ENCODE measurements around the gene TRAPPC5.
A peak's percentile ranks its signal among the peaks of the same experiment; 100 is the strongest.

Gene TRAPPC5

GRCh38 chr19:7701049-7701653 is 20.5 kb downstream of the TRAPPC5 start:
- no peak for DNase-seq (ENCODE audit: low spot score in 2 of 2)
- Mint-ChIP-seq H3K27me3 (peaks cover 30% of the 10 kb centered on the region), H3K4me3 (no peak overlapping the region), H3K9me3 (no peaks in the 10 kb centered on the region), H3K36me3 (ENCODE audit: insufficient read depth) (peaks cover 2% of the 10 kb centered on the region), H3K27ac (ENCODE audit: low read depth) (no peak overlapping the region), H3K4me1 (peaks cover 21% of the 10 kb centered on the region)
- ATAC-seq (replicated peaks; ENCODE audit: extremely low read depth, poor library complexity, severe bottlenecking): no peak

DNA sequence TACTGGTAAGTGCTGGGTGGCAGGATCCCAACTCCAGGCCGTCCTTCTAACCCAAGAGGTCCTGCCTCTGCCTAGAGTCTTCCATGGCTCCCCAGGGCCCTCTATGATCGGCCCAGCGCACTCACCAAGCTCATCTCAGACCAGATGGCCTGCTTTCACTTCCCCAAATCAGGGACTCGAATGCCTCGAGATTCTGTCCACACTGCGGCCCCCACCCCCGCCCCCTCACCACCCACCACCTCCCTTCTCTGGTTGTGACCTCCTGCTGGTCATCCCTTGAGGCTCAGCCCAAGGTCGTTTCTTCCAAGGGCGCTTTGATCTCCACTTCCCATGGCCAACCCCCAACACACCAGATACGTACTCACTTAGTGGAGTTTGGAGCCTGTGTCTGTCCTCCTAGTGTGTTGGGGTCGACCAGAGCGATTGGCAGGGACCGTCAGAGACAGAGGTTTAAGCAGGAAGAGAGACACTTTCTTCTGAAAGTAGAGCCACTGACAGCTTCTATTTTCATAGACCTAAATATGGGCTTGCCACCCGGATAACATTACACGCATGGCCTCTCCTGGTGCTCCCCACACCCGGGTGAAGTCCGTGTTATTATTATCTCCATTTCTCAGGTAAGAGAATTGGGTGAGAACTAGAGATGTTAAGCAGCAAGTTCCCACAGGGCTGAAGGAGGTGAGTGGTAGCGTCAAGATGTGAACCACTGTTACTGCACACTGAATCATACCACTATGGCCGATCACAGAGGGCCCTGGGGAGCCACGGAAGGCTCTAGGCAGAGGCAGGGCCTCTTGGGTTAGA is 21.2 kb downstream of the TRAPPC5 start, which contains the start of gene FCER2:
FCER2 (minus strand) TSS at position 478 of the 804 bp plus-strand sequence. CDS start 2,371 bp downstream, outside the sequence.
- DNase-seq (ENCODE audit: low spot score in 2 of 2): no peak
- peaks cover 2% of the 10 kb centered on the region for H3K36me3 Mint-ChIP-seq (ENCODE audit: insufficient read depth)
- peaks cover 30% of the 10 kb centered on the region for H3K27me3 Mint-ChIP-seq
- H3K4me3 Mint-ChIP-seq: no peak within 1 kb of the TSS
- H3K4me1 Mint-ChIP-seq: peaks cover 28% of the 10 kb centered on the region
- ATAC-seq (replicated peaks; ENCODE audit: extremely low read depth, poor library complexity, severe bottlenecking): no peak
- no peaks in the 10 kb centered on the region for H3K9me3 Mint-ChIP-seq
- peak within 1 kb of the TSS; percentile 49 for H3K27ac Mint-ChIP-seq (ENCODE audit: low read depth)

DNA sequence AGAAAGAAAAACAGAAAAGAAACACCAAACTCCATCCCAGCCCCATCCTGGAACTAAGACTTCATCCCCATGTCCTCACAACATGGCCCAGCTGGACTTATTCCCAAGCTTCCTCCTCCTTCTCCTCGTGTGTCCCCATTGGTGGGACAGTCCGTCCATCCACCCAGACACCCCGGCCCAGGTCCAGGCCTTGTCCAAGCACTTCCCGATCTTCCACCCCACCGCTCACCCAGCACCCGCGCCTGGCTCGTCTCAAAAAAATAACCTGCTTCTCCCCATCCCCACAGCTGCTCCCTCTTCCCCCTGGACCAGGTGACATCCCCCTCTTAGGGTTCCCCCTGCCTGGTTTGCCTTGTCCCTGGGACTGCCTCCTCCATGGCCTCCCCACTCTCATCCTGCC is 22.7 kb downstream of the TRAPPC5 start:
- DNase-seq (ENCODE audit: low spot score in 2 of 2) (no peak), ATAC-seq (replicated peaks; ENCODE audit: extremely low read depth, poor library complexity, severe bottlenecking) (no peak)
- no peaks in the 10 kb centered on the region for H3K9me3 Mint-ChIP-seq
- no peak overlapping the region for H3K27ac Mint-ChIP-seq (ENCODE audit: low read depth)
- H3K27me3 Mint-ChIP-seq: peaks cover 20% of the 10 kb centered on the region
- H3K4me1 Mint-ChIP-seq: peaks cover 32% of the 10 kb centered on the region
- no peak overlapping the region for H3K4me3 Mint-ChIP-seq
- H3K36me3 Mint-ChIP-seq (ENCODE audit: insufficient read depth): peaks cover 2% of the 10 kb centered on the region

GRCh38 chr19:7704280-7705060 is 23.8 kb downstream of the TRAPPC5 start:
- Mint-ChIP-seq H3K4me1 (peaks cover 30% of the 10 kb centered on the region), H3K27ac (ENCODE audit: low read depth) (no peak overlapping the region), H3K4me3 (no peak overlapping the region), H3K36me3 (ENCODE audit: insufficient read depth) (peaks cover 2% of the 10 kb centered on the region), H3K27me3 (peaks cover 8% of the 10 kb centered on the region), H3K9me3 (no peaks in the 10 kb centered on the region)
- no peak for DNase-seq (ENCODE audit: low spot score in 2 of 2)
- ATAC-seq (replicated peaks; ENCODE audit: extremely low read depth, poor library complexity, severe bottlenecking): no peak

- H3K27ac Mint-ChIP-seq (ENCODE audit: low read depth): peak overlapping the region; percentile 93
- no peaks in the 10 kb centered on the region for H3K27me3 Mint-ChIP-seq
- H3K4me1 Mint-ChIP-seq: peaks cover 26% of the 10 kb centered on the region
- peak overlapping the region; percentile 58 for H3K4me3 Mint-ChIP-seq
- DNase-seq (ENCODE audit: low spot score in 2 of 2): peak; percentile 47 to 63
- ATAC-seq (replicated peaks; ENCODE audit: extremely low read depth, poor library complexity, severe bottlenecking): peak; percentile 95
- H3K36me3 Mint-ChIP-seq (ENCODE audit: insufficient read depth): no peaks in the 10 kb centered on the region
- no peaks in the 10 kb centered on the region for H3K9me3 Mint-ChIP-seq
These were observed 25.0 kb downstream of the TRAPPC5 start for GRCh38 chr19:7705387-7706187.

GRCh38 chr19:7706188-7706954 is 25.7 kb downstream of the TRAPPC5 start:
- DNase-seq (ENCODE audit: low spot score in 2 of 2): no peak
- peak overlapping the region; percentile 93 for H3K27ac Mint-ChIP-seq (ENCODE audit: low read depth)
- no peaks in the 10 kb centered on the region for H3K9me3 Mint-ChIP-seq
- peaks cover 26% of the 10 kb centered on the region for H3K4me1 Mint-ChIP-seq
- no peaks in the 10 kb centered on the region for H3K27me3 Mint-ChIP-seq
- ATAC-seq (replicated peaks; ENCODE audit: extremely low read depth, poor library complexity, severe bottlenecking): no peak
- H3K36me3 Mint-ChIP-seq (ENCODE audit: insufficient read depth): no peaks in the 10 kb centered on the region
- H3K4me3 Mint-ChIP-seq: peak overlapping the region; percentile 58

DNA sequence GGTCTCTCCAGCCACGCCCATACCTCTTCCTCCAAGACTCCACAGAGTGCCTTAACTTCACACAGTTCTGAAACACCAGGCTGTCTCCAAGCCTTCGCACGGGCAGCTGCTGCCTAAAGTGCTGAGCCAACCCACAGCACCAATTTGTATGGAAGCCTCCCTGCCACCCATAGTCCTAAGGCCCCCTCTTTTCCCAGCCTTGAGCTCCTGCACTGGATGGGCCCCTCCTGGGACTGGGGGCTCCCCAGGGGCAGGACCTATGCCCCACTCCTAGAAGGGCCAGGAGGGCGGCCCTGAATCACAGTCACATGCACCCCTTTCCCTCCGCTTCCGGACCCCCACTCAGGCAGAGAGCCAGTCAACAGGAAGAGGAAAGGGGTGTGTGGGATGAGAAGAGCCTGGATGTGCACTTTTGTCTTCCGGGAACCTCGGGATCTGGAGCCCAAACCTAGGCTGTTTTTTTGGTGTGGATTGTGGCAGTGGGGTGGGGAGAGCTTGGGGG is 26.4 kb downstream of the TRAPPC5 start:
- Mint-ChIP-seq H3K27me3 (no peaks in the 10 kb centered on the region), H3K4me1 (peaks cover 26% of the 10 kb centered on the region), H3K27ac (ENCODE audit: low read depth) (peak overlapping the region; percentile 93), H3K4me3 (peak overlapping the region; percentile 58), H3K36me3 (ENCODE audit: insufficient read depth) (no peaks in the 10 kb centered on the region), H3K9me3 (no peaks in the 10 kb centered on the region)
- DNase-seq (ENCODE audit: low spot score in 2 of 2) (no peak), ATAC-seq (replicated peaks; ENCODE audit: extremely low read depth, poor library complexity, severe bottlenecking) (no peak)

DNA sequence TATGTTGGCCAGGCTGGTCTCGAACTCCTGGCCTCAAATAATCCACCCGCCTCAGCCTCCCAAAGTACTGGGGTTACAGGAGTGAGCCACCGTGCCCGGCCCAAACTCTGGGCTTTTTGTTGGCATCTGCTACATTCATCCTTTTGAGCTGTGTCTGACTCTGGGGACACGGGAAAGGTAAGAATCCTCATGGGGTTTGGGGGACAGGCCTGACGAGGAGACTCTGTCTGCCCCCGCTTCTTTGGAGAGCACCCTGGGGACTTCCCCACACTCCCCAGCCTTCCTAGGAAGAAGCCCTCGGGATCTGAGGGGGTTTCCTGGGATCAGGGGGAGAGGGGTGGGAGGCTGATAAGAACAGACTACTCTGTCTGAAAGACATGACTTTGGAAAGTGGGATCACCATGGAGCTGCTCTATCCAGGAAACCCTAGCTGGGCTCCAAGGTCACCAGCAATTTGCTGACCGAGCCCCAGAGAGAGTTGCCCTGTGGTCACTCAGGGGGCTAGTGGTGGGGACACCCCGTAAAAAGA is 29.4 kb downstream of the TRAPPC5 start:
- H3K36me3 Mint-ChIP-seq (ENCODE audit: insufficient read depth): no peaks in the 10 kb centered on the region
- H3K4me1 Mint-ChIP-seq: peaks cover 26% of the 10 kb centered on the region
- no peak for DNase-seq (ENCODE audit: low spot score in 2 of 2)
- ATAC-seq (replicated peaks; ENCODE audit: extremely low read depth, poor library complexity, severe bottlenecking): no peak
- H3K27me3 Mint-ChIP-seq: no peaks in the 10 kb centered on the region
- no peak overlapping the region for H3K27ac Mint-ChIP-seq (ENCODE audit: low read depth)
- no peak overlapping the region for H3K4me3 Mint-ChIP-seq
- H3K9me3 Mint-ChIP-seq: no peaks in the 10 kb centered on the region

GRCh38 chr19:7710616-7711015 is 30.0 kb downstream of the TRAPPC5 start:
- ATAC-seq (replicated peaks; ENCODE audit: extremely low read depth, poor library complexity, severe bottlenecking) (no peak), DNase-seq (ENCODE audit: low spot score in 2 of 2) (no peak)
- Mint-ChIP-seq H3K4me3 (no peak overlapping the region), H3K9me3 (no peaks in the 10 kb centered on the region), H3K27ac (ENCODE audit: low read depth) (no peak overlapping the region), H3K36me3 (ENCODE audit: insufficient read depth) (no peaks in the 10 kb centered on the region), H3K4me1 (peaks cover 22% of the 10 kb centered on the region), H3K27me3 (no peaks in the 10 kb centered on the region)

DNA sequence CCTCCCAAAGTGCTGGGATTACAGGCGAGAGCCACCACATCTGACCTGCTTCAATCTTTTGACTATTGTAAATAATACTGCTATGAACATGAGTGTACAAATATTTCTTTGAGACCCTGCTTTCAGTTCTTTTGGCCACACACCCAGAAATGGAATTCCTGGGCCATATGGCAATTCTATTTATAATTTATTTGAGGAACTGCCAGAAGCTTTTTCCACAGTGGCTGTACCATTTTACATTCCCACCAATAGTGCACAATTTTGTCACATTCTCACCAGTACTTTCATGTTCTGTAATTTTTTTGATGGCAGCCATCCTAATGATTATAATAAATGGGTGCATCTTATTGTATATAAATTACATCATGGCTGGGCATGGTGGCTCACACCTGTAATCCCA is 35.0 kb downstream of the TRAPPC5 start:
- H3K27me3 Mint-ChIP-seq: no peaks in the 10 kb centered on the region
- H3K36me3 Mint-ChIP-seq (ENCODE audit: insufficient read depth): no peaks in the 10 kb centered on the region
- H3K9me3 Mint-ChIP-seq: no peaks in the 10 kb centered on the region
- H3K27ac Mint-ChIP-seq (ENCODE audit: low read depth): no peak overlapping the region
- no peak overlapping the region for H3K4me3 Mint-ChIP-seq
- ATAC-seq (replicated peaks; ENCODE audit: extremely low read depth, poor library complexity, severe bottlenecking) (no peak), DNase-seq (ENCODE audit: low spot score in 2 of 2) (no peak)
- H3K4me1 Mint-ChIP-seq: no peaks in the 10 kb centered on the region

GRCh38 chr19:7716762-7717161 is 36.1 kb downstream of the TRAPPC5 start:
- Mint-ChIP-seq H3K27me3 (no peaks in the 10 kb centered on the region), H3K9me3 (no peaks in the 10 kb centered on the region), H3K4me1 (no peaks in the 10 kb centered on the region), H3K36me3 (ENCODE audit: insufficient read depth) (no peaks in the 10 kb centered on the region), H3K4me3 (no peak overlapping the region), H3K27ac (ENCODE audit: low read depth) (no peak overlapping the region)
- DNase-seq (ENCODE audit: low spot score in 2 of 2): no peak
- ATAC-seq (replicated peaks; ENCODE audit: extremely low read depth, poor library complexity, severe bottlenecking): no peak

Measured in central memory CD8-positive, alpha-beta T cell (primary cell).